Activated CD4-positive, alpha-beta memory T cell treated with anti-CD3 and anti-CD28 coated beads for 36 hours (primary cell): ENCODE results near the gene OR10A2. TPM values are rescaled to one million over a fixed set of nuclear protein-coding genes. Genes with fewer than 3 reads are reported as not detected.

Experiments
- total RNA-seq, 2 experiments: library from RNA; stranded (reverse); gene quantifications; one replicate each; pipeline ENCODE4 v1.2.3, GENCODE V29; 2021

OR10A2 gene
- total RNA-seq, 2 experiments from 2014 or later, result not detected

Other genes starting within 250 kb of the OR10A2 start
- gene TPP1, start 243.6 kb upstream of the OR10A2 start, total RNA-seq, result 10 to 100 TPM; 53.2 to 56.6 TPM
- under 1 TPM; 0.80 to 0.90 TPM for gene DCHS1, start 207.2 kb upstream of the OR10A2 start, total RNA-seq
- gene MRPL17, start 179.7 kb upstream of the OR10A2 start, total RNA-seq, result 100 to 1,000 TPM in 1 of 2 experiments, 10 to 100 TPM in 1; 98.5 to 102 TPM
- not detected for gene OR2AG2, start 91.1 kb upstream of the OR10A2 start, total RNA-seq
- gene OR2AG1, start 80.0 kb upstream of the OR10A2 start, total RNA-seq, result not detected
- gene OR6A2, start 63.4 kb upstream of the OR10A2 start, total RNA-seq, result not detected
- not detected for gene OR10A5, start 17.4 kb upstream of the OR10A2 start, total RNA-seq
- gene OR10A4, start 13.6 kb downstream of the OR10A2 start, total RNA-seq, result not detected
- not detected for gene OR2D2, start 29.4 kb downstream of the OR10A2 start, total RNA-seq
- not detected for gene OR2D3, start 57.9 kb downstream of the OR10A2 start, total RNA-seq
- under 1 TPM; 0.57 to 0.68 TPM for gene ZNF215, start 63.4 kb downstream of the OR10A2 start, total RNA-seq
- not detected for gene ZNF214, start 157.3 kb downstream of the OR10A2 start, total RNA-seq
- under 1 TPM in 1 of 2 experiments, not detected in 1; 0.07 TPM for gene NLRP14, start 157.4 kb downstream of the OR10A2 start, total RNA-seq
- gene RBMXL2, start 225.9 kb downstream of the OR10A2 start, total RNA-seq, result not detected